Skeletal muscle tissue (tissue), 4 donors: Measurements from ENCODE around the gene PTPRK. TPM values are rescaled to one million over a fixed set of nuclear protein-coding genes. Genes with fewer than 3 reads are reported as not detected.

Experiments
- H3K27ac ChIP-seq: one replicate; pipeline ENCODE4 v1.7.0; 2013; ENCODE audit warnings: mild to moderate bottlenecking, low read depth, low read length, inconsistent platforms
- H3K27me3 ChIP-seq, 3 donors: one replicate each; pipeline ENCODE4 v1.7.0; 2013; ENCODE audit warnings: low read length in 3 of 3; ENCODE audit not compliant: control insufficient read depth in 3 of 3, insufficient read depth in 3 of 3
- H3K36me3 ChIP-seq, 3 donors: one replicate each; pipeline ENCODE4 v1.7.0; 2013; ENCODE audit warnings: low read length in 3 of 3; ENCODE audit not compliant: control insufficient read depth in 3 of 3, insufficient read depth in 3 of 3
- H3K4me1 ChIP-seq, 3 donors: one replicate each; pipeline ENCODE4 v1.7.0; 2013; ENCODE audit warnings: low read length in 3 of 3, mild to moderate bottlenecking in 3 of 3; ENCODE audit not compliant: control insufficient read depth in 3 of 3, insufficient read depth in 3 of 3
- H3K4me3 ChIP-seq, 3 donors: one replicate each; pipeline ENCODE4 v1.7.0; 2013; ENCODE audit warnings: low read length in 3 of 3
- H3K9ac ChIP-seq, 3 donors: one replicate each; pipeline ENCODE4 v1.7.0; 2013; ENCODE audit warnings: low read length in 3 of 3, mild to moderate bottlenecking in 3 of 3, moderate library complexity in 2 of 3, low read depth in 1 of 3
- H3K9me3 ChIP-seq, 3 donors: one replicate each; pipeline ENCODE4 v1.7.0; 2013; ENCODE audit warnings: low read length in 3 of 3; ENCODE audit not compliant: control insufficient read depth in 3 of 3
- total RNA-seq: library from RNA; depleted of rRNA; stranded (reverse); fragments of >200 nt; gene quantifications from one replicate; pipeline ENCODE4 v1.2.3, GENCODE V29; 2014
- donor health status: Osteomylitis.

Gene PTPRK
- total RNA-seq, 1 donor from 2014 or later = 37.1 TPM

DNA sequence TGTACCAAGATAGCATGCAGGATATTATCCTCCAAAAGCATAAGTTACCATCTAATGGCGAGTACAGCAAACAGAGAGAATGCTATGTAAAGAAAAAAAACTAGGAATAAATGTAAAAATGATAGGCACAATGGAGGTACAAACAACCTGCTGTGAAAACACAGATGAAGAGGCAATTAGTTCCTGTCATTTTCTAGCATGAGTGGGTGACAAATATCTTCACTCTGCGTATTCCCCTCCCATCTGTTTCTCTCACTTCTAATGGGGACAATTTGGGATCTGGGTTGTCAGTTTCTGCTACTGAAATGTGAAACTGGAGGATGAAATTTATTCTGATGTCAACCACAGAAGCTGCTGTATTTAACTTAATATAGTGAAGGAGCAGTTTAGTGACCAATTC lies 11.7 kb upstream of the PTPRK start:
- no peaks in the 10 kb centered on the region for H3K9me3 ChIP-seq
- no peaks in the 10 kb centered on the region for H3K4me1 ChIP-seq
- H3K4me3 ChIP-seq = no peak overlapping the region
- H3K27ac ChIP-seq = no peak overlapping the region
- H3K36me3 ChIP-seq = no peaks in the 10 kb centered on the region
- no peak overlapping the region for H3K9ac ChIP-seq
- H3K27me3 ChIP-seq = no peaks in the 10 kb centered on the region

DNA sequence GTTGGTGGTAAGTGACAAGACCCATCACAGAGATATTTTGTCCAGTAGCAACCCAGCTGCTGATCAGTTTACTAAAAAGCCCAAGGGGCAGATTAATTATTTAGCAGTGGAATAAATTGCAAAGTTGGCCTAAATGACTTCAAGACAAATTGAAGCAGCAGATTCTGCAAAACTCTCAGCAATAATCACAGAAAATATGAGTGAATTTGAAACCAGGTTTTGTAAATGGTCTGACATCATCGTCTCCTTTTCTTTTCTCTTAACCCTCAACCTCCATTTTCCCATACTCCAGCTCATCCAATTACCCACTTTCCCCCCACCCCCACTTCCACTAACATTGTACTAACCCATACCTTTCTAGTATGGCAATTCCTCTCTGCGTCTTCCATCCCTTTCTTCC lies 11.3 kb upstream of the PTPRK start:
- Histone ChIP-seq H3K4me3 (no peak overlapping the region), H3K4me1 (no peaks in the 10 kb centered on the region), H3K9ac (no peak overlapping the region)

DNA sequence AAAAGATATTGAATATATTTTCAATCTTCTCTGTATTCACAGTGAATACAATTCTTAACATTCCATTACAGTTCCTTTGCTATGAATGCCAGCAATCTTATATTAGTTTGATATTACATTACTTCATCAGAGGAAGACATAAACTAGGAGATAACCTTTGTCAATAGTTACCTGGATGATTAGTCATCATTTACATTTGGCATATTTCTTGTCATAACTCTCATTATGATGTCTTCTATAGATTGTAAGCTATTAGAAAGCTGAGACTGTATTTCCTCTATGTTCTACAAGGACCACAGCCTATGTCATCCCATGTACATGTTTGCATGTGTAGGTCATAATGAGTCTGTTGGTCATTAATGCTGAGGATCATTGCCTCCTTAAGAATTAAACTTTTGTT lies 7.8 kb upstream of the PTPRK start:
- no peaks in the 10 kb centered on the region for H3K36me3 ChIP-seq
- H3K9me3 ChIP-seq = no peaks in the 10 kb centered on the region
- H3K27me3 ChIP-seq = no peaks in the 10 kb centered on the region
- H3K9ac ChIP-seq = no peak overlapping the region
- no peak overlapping the region for H3K27ac ChIP-seq
- no peaks in the 10 kb centered on the region for H3K4me1 ChIP-seq
- H3K4me3 ChIP-seq = no peak overlapping the region

More for the DNA sequence above, 11.3 kb upstream of the PTPRK start:
- Histone ChIP-seq H3K9me3 (no peaks in the 10 kb centered on the region), H3K27ac (no peak overlapping the region), H3K27me3 (no peaks in the 10 kb centered on the region), H3K36me3 (no peaks in the 10 kb centered on the region)

DNA sequence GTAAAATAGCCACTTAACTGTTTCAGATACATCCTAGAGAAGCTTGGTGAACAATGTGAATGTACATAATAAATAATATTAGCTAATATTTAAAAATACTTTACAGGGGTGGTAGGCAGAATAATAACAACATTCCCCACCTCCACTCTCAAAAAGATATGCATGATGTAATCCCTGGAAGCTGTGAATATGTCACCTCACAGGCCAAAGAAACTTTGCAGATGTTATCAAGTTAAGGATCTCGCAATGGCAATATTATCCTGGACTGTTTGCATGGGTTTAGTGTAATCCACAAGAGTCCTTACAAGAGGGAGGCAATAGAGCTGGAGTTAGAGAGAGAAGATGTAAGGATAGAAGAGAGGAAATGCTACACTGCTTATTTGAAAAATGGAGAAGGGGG lies 7.0 kb upstream of the PTPRK start:
- no peaks in the 10 kb centered on the region for H3K4me1 ChIP-seq
- no peaks in the 10 kb centered on the region for H3K9me3 ChIP-seq
- H3K27ac ChIP-seq = no peak overlapping the region
- no peak overlapping the region for H3K9ac ChIP-seq
- no peak overlapping the region for H3K4me3 ChIP-seq
- no peaks in the 10 kb centered on the region for H3K27me3 ChIP-seq
- H3K36me3 ChIP-seq = no peaks in the 10 kb centered on the region

DNA sequence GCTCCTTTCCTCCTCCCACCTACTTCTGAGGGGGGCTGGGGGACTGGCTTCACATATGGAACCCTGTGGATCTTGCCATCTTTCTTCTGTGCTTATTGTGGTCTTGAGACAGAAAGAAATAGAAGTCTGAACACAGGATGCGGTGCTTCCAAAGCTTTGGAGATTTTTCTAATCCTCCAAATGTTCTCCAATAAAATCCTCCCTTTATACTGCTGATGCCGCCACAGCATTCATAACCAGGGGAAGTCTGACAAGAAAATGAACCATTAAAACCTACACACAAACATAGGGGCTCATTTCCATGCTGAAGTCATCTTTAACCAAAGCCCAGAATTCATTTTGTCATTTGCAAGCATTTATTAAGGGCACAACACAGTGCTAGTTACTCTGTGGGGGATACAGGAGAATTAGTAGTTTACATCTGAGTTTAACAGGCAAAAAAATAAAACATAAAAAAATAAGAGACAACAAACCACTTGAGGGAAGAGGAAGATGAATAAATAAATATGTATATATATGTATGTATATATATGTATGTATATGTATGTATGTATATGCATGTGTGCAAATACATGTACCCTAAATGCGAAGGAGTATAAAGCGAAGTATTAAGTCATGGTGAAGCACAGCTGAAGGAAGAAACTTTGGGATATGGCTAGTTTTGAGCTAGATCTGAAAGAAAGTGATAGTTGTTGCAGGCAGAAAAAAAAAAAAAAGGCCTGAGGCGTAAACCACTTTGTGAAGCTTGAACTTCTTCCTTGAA lies 5.9 kb upstream of the PTPRK start:
- no peak overlapping the region for H3K27ac ChIP-seq
- H3K4me3 ChIP-seq = no peak overlapping the region
- H3K9ac ChIP-seq = no peak overlapping the region
- no peaks in the 10 kb centered on the region for H3K9me3 ChIP-seq
- no peaks in the 10 kb centered on the region for H3K36me3 ChIP-seq
- H3K4me1 ChIP-seq = no peaks in the 10 kb centered on the region
- H3K27me3 ChIP-seq = no peaks in the 10 kb centered on the region

DNA sequence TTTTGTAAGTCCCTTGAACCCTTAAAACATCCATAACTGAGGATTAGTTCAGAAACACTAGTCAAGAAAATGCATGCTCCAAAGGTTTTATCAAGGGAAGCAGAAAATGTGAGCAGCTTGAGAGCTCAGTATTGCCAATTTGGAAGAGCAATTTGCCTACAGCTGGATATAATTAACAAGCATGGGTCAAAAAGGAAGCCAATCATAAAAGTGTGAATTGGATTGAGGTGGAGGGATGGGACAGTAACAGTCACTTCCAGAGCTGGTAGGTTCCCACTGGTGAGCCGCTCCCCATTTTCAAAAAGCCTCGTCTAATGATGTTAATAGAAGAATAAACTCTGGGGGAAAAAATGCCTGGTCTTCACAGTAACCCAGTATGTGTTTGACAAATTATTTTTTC lies 5.0 kb upstream of the PTPRK start:
- Histone ChIP-seq H3K9ac (no peak overlapping the region), H3K4me3 (no peak overlapping the region), H3K27ac (no peak overlapping the region), H3K36me3 (no peaks in the 10 kb centered on the region), H3K9me3 (no peaks in the 10 kb centered on the region), H3K4me1 (no peaks in the 10 kb centered on the region), H3K27me3 (no peaks in the 10 kb centered on the region)

DNA sequence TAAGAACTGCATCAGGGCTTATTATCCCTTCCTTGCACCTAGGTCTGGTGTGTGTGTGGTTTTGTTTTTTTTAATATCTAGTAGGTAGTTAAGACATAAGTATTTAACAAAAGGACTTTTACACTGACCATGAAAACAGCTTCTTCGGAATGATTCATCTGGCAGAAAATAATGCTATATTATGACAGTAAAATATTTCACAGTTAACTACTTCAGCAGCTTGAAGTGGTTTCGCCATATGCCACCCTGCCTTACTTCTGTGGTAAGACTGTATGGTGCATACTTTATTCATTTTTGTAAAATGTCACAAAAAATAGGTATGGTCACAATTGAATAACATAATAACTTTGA lies 858 bp upstream of the PTPRK start:
- no peaks in the 10 kb centered on the region for H3K9me3 ChIP-seq
- peak overlapping the region; percentile 90 for H3K27ac ChIP-seq
- H3K36me3 ChIP-seq = no peaks in the 10 kb centered on the region
- peak overlapping the region; percentile 72 to 92 (median 77) for H3K4me3 ChIP-seq
- H3K27me3 ChIP-seq = no peaks in the 10 kb centered on the region
- H3K4me1 ChIP-seq = peaks cover 7 to 14% (median 7%) of the 10 kb centered on the region in 3 donors
- H3K9ac ChIP-seq = peak overlapping the region; percentile 87 to 93 (median 92)

DNA sequence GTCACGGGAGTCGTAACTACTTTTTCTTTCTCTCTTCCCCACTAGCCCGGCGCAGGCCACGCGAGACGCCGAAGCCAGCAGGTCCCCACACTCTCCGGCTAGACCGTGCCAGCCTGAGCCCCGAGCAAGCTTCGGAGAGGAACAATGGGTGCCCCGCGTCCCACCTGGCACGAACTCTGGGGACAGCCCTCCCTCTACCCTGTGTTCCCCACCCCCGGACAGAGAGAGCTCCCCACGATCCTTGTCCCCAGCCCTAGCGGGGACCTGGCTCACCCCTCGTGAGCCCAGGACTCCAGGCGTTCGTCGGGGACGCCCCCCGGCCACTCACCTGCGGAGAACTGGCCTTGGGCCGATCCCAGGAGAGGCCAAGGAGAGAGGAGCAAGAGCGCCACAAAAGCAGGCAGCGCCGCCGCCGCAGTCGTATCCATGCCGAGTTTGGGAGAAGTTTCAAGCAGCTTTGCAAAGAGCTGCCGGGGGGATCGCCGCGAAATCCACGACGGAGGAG lies 416 bp downstream of the PTPRK start:
- H3K9me3 ChIP-seq = no peaks in the 10 kb centered on the region
- peak overlapping the region; percentile 92 to 93 (median 92) for H3K9ac ChIP-seq
- H3K4me1 ChIP-seq = peaks cover 7 to 22% (median 14%) of the 10 kb centered on the region in 3 donors
- H3K4me3 ChIP-seq = peak overlapping the region; percentile 77 to 92 (median 92)
- H3K27ac ChIP-seq = peak overlapping the region; percentile 90
- H3K36me3 ChIP-seq = no peaks in the 10 kb centered on the region
- no peaks in the 10 kb centered on the region for H3K27me3 ChIP-seq

DNA sequence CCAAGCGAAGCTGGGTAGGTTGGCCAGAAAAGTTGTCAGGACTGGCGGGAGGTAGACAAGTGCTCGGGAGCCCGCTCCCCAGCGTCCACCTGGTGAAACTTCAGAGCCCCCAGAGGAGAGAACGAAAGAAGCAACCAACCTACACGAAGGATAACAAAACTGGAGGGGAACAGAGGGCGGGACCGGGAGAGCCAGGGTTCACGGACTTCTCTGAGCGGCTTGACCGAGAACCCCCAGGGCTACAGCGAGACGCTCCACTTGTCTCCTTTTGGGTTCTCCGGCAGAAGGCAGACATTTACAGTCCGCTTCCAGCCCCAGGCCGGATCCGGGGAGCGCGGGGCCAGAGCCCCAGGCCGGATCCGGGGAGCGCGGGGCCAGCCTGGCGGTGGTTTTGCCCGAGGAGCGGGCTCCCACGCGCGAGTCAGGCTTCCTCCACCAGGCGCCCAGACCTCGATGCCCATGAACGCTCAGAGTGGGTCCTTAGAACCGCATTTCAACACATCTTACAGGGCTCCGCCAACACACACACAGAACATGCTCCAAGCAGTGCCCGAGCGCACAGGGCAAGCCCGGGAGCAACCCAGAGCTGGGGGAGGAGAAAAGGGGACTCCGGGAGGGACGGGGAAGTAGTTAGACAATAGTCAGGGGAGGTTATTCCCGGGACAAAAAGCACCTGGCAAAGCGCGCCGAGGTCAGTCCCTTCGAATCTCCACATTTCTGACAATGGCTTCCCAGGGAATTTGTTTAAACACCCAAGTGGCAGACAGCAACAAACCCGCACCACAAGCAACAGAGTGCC lies 1.1 kb downstream of the PTPRK start:
- Histone ChIP-seq H3K9ac (peak overlapping the region; percentile 92 to 93 (median 92)), H3K9me3 (no peaks in the 10 kb centered on the region), H3K4me3 (peak overlapping the region; percentile 77 to 92 (median 92)), H3K36me3 (no peaks in the 10 kb centered on the region), H3K27me3 (no peaks in the 10 kb centered on the region), H3K4me1 (peaks cover 7 to 22% (median 14%) of the 10 kb centered on the region in 3 donors), H3K27ac (peak overlapping the region; percentile 90)
